ENCODE data around the gene SLC27A4.

The SLC27A4 gene

GRCh38 chr9:128405077-128405779 lies 64.9 kb downstream of the SLC27A4 start:
- H3K4me3 Mint-ChIP-seq = no peak overlapping the region
- no peak overlapping the region for H3K27ac Mint-ChIP-seq

GRCh38 chr9:128405780-128406171 lies 65.4 kb downstream of the SLC27A4 start:
- no peaks in the 10 kb centered on the region for H3K9me3 Mint-ChIP-seq
- peaks cover 22% of the 10 kb centered on the region for H3K27me3 Mint-ChIP-seq (ENCODE audit: low read depth)
- no peaks in the 10 kb centered on the region for H3K36me3 Mint-ChIP-seq (ENCODE audit: low read depth)
- no peaks in the 10 kb centered on the region for H3K4me1 Mint-ChIP-seq (ENCODE audit: low read depth)
- H3K4me3 Mint-ChIP-seq = no peak overlapping the region
- no peak overlapping the region for H3K27ac Mint-ChIP-seq

More at GRCh38 chr9:128405077-128405779, 64.9 kb downstream of the SLC27A4 start:
- Mint-ChIP-seq H3K36me3 (ENCODE audit: low read depth) (no peaks in the 10 kb centered on the region), H3K27me3 (ENCODE audit: low read depth) (peaks cover 16% of the 10 kb centered on the region), H3K9me3 (no peaks in the 10 kb centered on the region), H3K4me1 (ENCODE audit: low read depth) (no peaks in the 10 kb centered on the region)

DNA sequence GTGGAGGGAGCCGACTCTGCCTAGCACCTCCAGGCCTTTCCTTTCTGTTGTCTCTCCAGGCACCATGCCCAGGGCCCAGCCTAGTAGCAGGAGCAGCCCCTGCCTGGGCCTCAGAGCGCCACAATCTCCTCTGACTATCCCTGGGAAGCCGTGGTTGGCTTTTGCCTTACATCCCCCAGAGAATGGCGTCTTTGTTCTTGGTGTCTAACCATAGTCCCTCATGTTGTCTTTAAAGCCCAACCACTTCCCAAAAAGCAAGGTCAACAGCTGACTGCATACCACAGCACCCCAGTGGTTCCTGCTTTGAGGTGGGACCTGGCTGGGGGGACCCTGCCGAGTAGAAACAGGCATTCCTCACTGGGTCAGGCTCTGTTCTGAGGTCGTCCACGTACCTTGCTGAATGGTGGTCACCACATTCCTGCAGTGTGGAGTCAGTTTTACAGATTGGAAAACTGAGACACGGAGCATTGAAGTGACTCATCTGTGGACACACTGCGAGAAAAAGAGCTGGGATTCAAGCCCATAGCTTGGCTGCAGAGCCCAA lies 66.6 kb downstream of the SLC27A4 start:
- Mint-ChIP-seq H3K27me3 (ENCODE audit: low read depth) (peaks cover 28% of the 10 kb centered on the region), H3K4me3 (no peak overlapping the region)

GRCh38 chr9:128408963-128409431 lies 68.7 kb downstream of the SLC27A4 start:
- Mint-ChIP-seq H3K4me1 (ENCODE audit: low read depth) (no peaks in the 10 kb centered on the region), H3K9me3 (no peaks in the 10 kb centered on the region), H3K27ac (no peak overlapping the region), H3K36me3 (ENCODE audit: low read depth) (no peaks in the 10 kb centered on the region), H3K27me3 (ENCODE audit: low read depth) (peaks cover 32% of the 10 kb centered on the region), H3K4me3 (no peak overlapping the region)

More for the DNA sequence above, 66.6 kb downstream of the SLC27A4 start:
- Mint-ChIP-seq H3K36me3 (ENCODE audit: low read depth) (no peaks in the 10 kb centered on the region), H3K27ac (no peak overlapping the region), H3K4me1 (ENCODE audit: low read depth) (no peaks in the 10 kb centered on the region), H3K9me3 (no peaks in the 10 kb centered on the region)

DNA sequence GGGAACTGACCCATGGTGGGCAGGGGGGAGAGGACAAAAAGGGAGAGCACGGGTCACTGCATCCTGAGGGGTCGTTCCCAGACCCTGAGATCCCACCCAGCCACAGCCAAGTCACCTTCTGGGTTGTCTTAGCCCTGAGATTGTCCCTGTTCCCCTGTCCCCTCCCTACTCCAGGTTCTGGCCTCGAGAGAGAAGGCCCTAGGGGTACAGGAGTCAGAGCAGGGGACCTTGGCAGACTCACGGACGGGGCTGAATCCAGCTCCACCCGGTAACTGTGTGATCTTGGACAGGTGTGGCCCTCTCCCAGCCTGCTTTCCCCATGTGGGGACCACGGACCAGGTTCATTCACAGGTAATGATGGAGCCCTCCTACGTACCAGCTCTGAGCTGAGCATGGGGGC lies 69.1 kb downstream of the SLC27A4 start:
- H3K27ac Mint-ChIP-seq = no peak overlapping the region
- H3K9me3 Mint-ChIP-seq = no peaks in the 10 kb centered on the region
- H3K27me3 Mint-ChIP-seq (ENCODE audit: low read depth) = peaks cover 36% of the 10 kb centered on the region
- H3K4me3 Mint-ChIP-seq = no peak overlapping the region
- H3K4me1 Mint-ChIP-seq (ENCODE audit: low read depth) = no peaks in the 10 kb centered on the region
- no peaks in the 10 kb centered on the region for H3K36me3 Mint-ChIP-seq (ENCODE audit: low read depth)

GRCh38 chr9:128409978-128410377 lies 69.7 kb downstream of the SLC27A4 start:
- H3K27ac Mint-ChIP-seq = no peak overlapping the region
- no peaks in the 10 kb centered on the region for H3K36me3 Mint-ChIP-seq (ENCODE audit: low read depth)
- H3K4me3 Mint-ChIP-seq = no peak overlapping the region
- H3K9me3 Mint-ChIP-seq = no peaks in the 10 kb centered on the region
- H3K27me3 Mint-ChIP-seq (ENCODE audit: low read depth) = peaks cover 41% of the 10 kb centered on the region
- H3K4me1 Mint-ChIP-seq (ENCODE audit: low read depth) = no peaks in the 10 kb centered on the region

All from T-helper 1 cell treated with Interleukin-12 subunit alpha and Interleukin-12 subunit beta and Interleukin-4 antibody, amounts not matched to agents 30 μg/mL and 1 μg/mL, for 36 hours (primary cell).